Naive thymus-derived CD4-positive, alpha-beta T cell (primary cell): ENCODE measurements around the gene FAM184B. TPM values are rescaled to one million over a fixed set of nuclear protein-coding genes. Genes with fewer than 3 reads are reported as not detected.
A peak's percentile ranks its signal among the peaks of the same experiment; 100 is the strongest.

Experiments
- ATAC-seq: fragments of 150-1000 bp; cut with Tn5 transposase; 2 replicates; pipeline ENCODE4 v1.10.0; 2021; ENCODE audit warnings: mild to moderate bottlenecking, moderate library complexity
- CTCF ChIA-PET: fragments of 350-600 bp; sonication (Branson Sonifier 250); formaldehyde crosslinking; loops from one replicate; lab custom pipeline; 2021; ENCODE audit warnings: antibody characterized with exemption; lab: Charles Lee
- POLR2A ChIA-PET: fragments of 350-600 bp; sonication (Branson Sonifier 250); formaldehyde crosslinking; loops from one replicate; lab custom pipeline; 2021; ENCODE audit warnings: antibody characterized with exemption, inconsistent platforms; lab: Charles Lee
- DNase-seq, 9 donors: peaks; one replicate each; pipeline versions ENCODE4 v3.0.0 to v3.0.0-alpha.2; 2020 to 2022; ENCODE audit warnings: mixed read lengths in 1 of 9
- H3K27ac ChIP-seq: one replicate; pipeline ENCODE4 v1.7.0; 2013; ENCODE audit warnings: mild to moderate bottlenecking, low read depth, low read length, moderate library complexity
- H3K27me3 ChIP-seq, 2 donors: one replicate each; pipeline ENCODE4 v1.7.0; 2013; ENCODE audit warnings: low read length in 2 of 2, mild to moderate bottlenecking in 2 of 2, moderate library complexity in 2 of 2; ENCODE audit not compliant: control insufficient read depth in 2 of 2, insufficient read depth in 2 of 2
- H3K36me3 ChIP-seq, 3 experiments: 1 replicate in 2 of 3; 2 replicates in 1 of 3; pipeline ENCODE4 v1.7.0; 2013; ENCODE audit warnings: low read length in 3 of 3, mild to moderate bottlenecking in 3 of 3, moderate library complexity in 1 of 3; ENCODE audit not compliant: insufficient read depth in 3 of 3, control insufficient read depth in 2 of 3
- H3K4me1 ChIP-seq, 2 donors: one replicate each; pipeline ENCODE4 v1.7.0; 2013; ENCODE audit warnings: low read length in 2 of 2, mild to moderate bottlenecking in 2 of 2, moderate library complexity in 1 of 2; ENCODE audit not compliant: control insufficient read depth in 2 of 2, insufficient read depth in 2 of 2
- H3K4me3 ChIP-seq: 2 replicates; pipeline ENCODE4 v1.7.0; 2013; ENCODE audit warnings: mild to moderate bottlenecking, low read length
- H3K9me3 ChIP-seq, 3 experiments: 1 replicate in 2 of 3; 2 replicates in 1 of 3; pipeline ENCODE4 v1.7.0; 2013; ENCODE audit warnings: low read length in 3 of 3; ENCODE audit not compliant: control insufficient read depth in 2 of 3
- H3K27ac Mint-ChIP-seq, 9 donors: one replicate each; pipeline ENCODE4 v1.8.0; 2020 to 2022; ENCODE audit warnings: mixed read lengths in 9 of 9, mild to moderate bottlenecking in 8 of 9, moderate library complexity in 5 of 9, inconsistent platforms in 2 of 9
- H3K27me3 Mint-ChIP-seq, 5 donors: one replicate each; pipeline ENCODE4 v1.8.0; 2021 to 2022; ENCODE audit warnings: mixed read lengths in 5 of 5, mild to moderate bottlenecking in 1 of 5
- H3K36me3 Mint-ChIP-seq, 5 donors: one replicate each; pipeline ENCODE4 v1.8.0; 2020 to 2022; ENCODE audit warnings: mixed read lengths in 5 of 5, mild to moderate bottlenecking in 3 of 5, inconsistent platforms in 1 of 5
- H3K4me1 Mint-ChIP-seq, 7 donors: one replicate each; pipeline ENCODE4 v1.8.0; 2020 to 2022; ENCODE audit warnings: mixed read lengths in 7 of 7, mild to moderate bottlenecking in 3 of 7, inconsistent platforms in 1 of 7
- H3K4me3 Mint-ChIP-seq, 10 donors: one replicate each; pipeline ENCODE4 v1.8.0; 2020 to 2022; ENCODE audit warnings: mild to moderate bottlenecking in 10 of 10, mixed read lengths in 10 of 10, moderate library complexity in 6 of 10, inconsistent platforms in 2 of 10
- H3K9me3 Mint-ChIP-seq, 11 donors: one replicate each; pipeline ENCODE4 v1.8.0; 2020 to 2022; ENCODE audit warnings: mixed read lengths in 11 of 11, mild to moderate bottlenecking in 4 of 11, inconsistent platforms in 1 of 11, moderate library complexity in 1 of 11
- intact Hi-C, 2 donors: fragments of 100-400 bp; cut with micrococcal nuclease; formaldehyde crosslinking; loops; one replicate each; pipeline ENCODE4 v1.15.1; 2023
- polyA plus RNA-seq, 2 donors: library from polyadenylated mRNA; unstranded; fragments of 300-500 nt; fragmentation: Illumina TruSeq; gene quantifications; one replicate each; pipeline ENCODE4 v1.2.3, GENCODE V29; 2021
- total RNA-seq, 6 experiments: library from RNA in 5 of 6; stranded (reverse) in 5 of 6; gene quantifications; 1 replicate in 5 of 6; 2 replicates in 1 of 6; pipeline ENCODE4 v1.2.3 and lab custom pipeline; 2021 to 2026

Gene FAM184B
- total and polyA plus RNA-seq, 7 experiments from 2014 or later, result 0.08 TPM; not detected in 6

GRCh38 chr4:17807446-17807845 lies 26.0 kb upstream of the FAM184B start:
- no peak for ATAC-seq
- intact Hi-C loops, result loop anchor here (5.0 kb wide), 1 partner anchor 170 kb away; no protein-coding TSS in a partner anchor
- Mint-ChIP-seq H3K4me3 (peak overlapping the region; percentile 39 to 100 (median 95)), H3K27me3 (no peaks in the 10 kb centered on the region), H3K27ac (peak overlapping the region in 4 of 9 donors; percentile 50 to 95 (median 71)), H3K4me1 (peaks cover 50 to 83% (median 70%) of the 10 kb centered on the region in 7 donors), H3K36me3 (peaks cover 5 to 33% (median 17%) of the 10 kb centered on the region in 5 donors), H3K9me3 (peaks cover 0 to 2% (median 0%) of the 10 kb centered on the region in 11 donors)
- Histone ChIP-seq H3K27ac (no peak overlapping the region), H3K4me1 (peaks cover 16 to 30% of the 10 kb centered on the region in 2 donors), H3K27me3 (no peaks in the 10 kb centered on the region), H3K36me3 (peaks cover 12 to 34% (median 22%) of the 10 kb centered on the region in 3 experiments), H3K4me3 (peak overlapping the region; percentile 30), H3K9me3 (no peaks in the 10 kb centered on the region)
- ChIA-PET POLR2A (no interaction called here), CTCF (interaction anchor here (1.0 to 1.9 kb wide), 4 partner anchors 8 to 259 kb away, joined by 3 to 11 read pairs (median 4); no protein-coding TSS in a partner anchor)
- no peak for DNase-seq

- Mint-ChIP-seq H3K27ac (peak overlapping the region in 4 of 9 donors; percentile 30 to 59 (median 47)), H3K36me3 (peaks cover 5 to 34% (median 19%) of the 10 kb centered on the region in 5 donors), H3K4me3 (peak overlapping the region in 8 of 10 donors; percentile 7 to 94 (median 33)), H3K27me3 (no peaks in the 10 kb centered on the region), H3K4me1 (peaks cover 43 to 86% (median 70%) of the 10 kb centered on the region in 7 donors), H3K9me3 (peaks cover 0 to 1% (median 0%) of the 10 kb centered on the region in 11 donors)
- no peak overlapping the region for H3K4me3 ChIP-seq
- ATAC-seq, result no peak
- no peaks in the 10 kb centered on the region for H3K9me3 ChIP-seq
- intact Hi-C loops, result loop anchor here (5.0 kb wide), 1 partner anchor 168 kb away; no protein-coding TSS in a partner anchor
- peaks cover 12 to 39% (median 22%) of the 10 kb centered on the region in 3 experiments for H3K36me3 ChIP-seq
- CTCF ChIA-PET, result interaction anchor here (0.6 to 1.1 kb wide), 3 partner anchors 11 to 256 kb away, joined by 3 to 4 read pairs (median 3); partner anchors contain the start of gene MED28
- H3K27ac ChIP-seq, result no peak overlapping the region
- H3K27me3 ChIP-seq, result no peaks in the 10 kb centered on the region
- DNase-seq, result no peak
- peaks cover 16 to 30% of the 10 kb centered on the region in 2 donors for H3K4me1 ChIP-seq
- POLR2A ChIA-PET, result no interaction called here
These were observed 24.2 kb upstream of the FAM184B start for GRCh38 chr4:17805580-17806155.

GRCh38 chr4:17797808-17798207 lies 16.4 kb upstream of the FAM184B start:
- peaks cover 0 to 34% (median 12%) of the 10 kb centered on the region in 5 donors for H3K36me3 Mint-ChIP-seq

GRCh38 chr4:17794730-17795129 lies 13.3 kb upstream of the FAM184B start:
- POLR2A ChIA-PET, result no interaction called here

More at GRCh38 chr4:17797808-17798207, 16.4 kb upstream of the FAM184B start:
- Histone ChIP-seq H3K9me3 (no peaks in the 10 kb centered on the region), H3K4me1 (no peaks in the 10 kb centered on the region), H3K27me3 (no peaks in the 10 kb centered on the region), H3K27ac (no peak overlapping the region), H3K4me3 (no peak overlapping the region), H3K36me3 (peaks cover 0 to 11% (median 0%) of the 10 kb centered on the region in 3 experiments)
- H3K4me3 Mint-ChIP-seq, result no peak overlapping the region
- peak overlapping the region in 3 of 9 donors; percentile 6 to 54 (median 36) for H3K27ac Mint-ChIP-seq
- CTCF ChIA-PET, result interaction anchor here (1.3 to 1.6 kb wide), 2 partner anchors 10 to 19 kb away, joined by 4 to 6 read pairs; no protein-coding TSS in a partner anchor
- intact Hi-C loops, result no loop called here
- ATAC-seq, result no peak
- H3K27me3 Mint-ChIP-seq, result no peaks in the 10 kb centered on the region
- no peaks in the 10 kb centered on the region for H3K9me3 Mint-ChIP-seq
- no peak for DNase-seq
- H3K4me1 Mint-ChIP-seq, result peaks cover 2 to 22% (median 14%) of the 10 kb centered on the region in 7 donors
- POLR2A ChIA-PET, result no interaction called here

GRCh38 chr4:17788956-17789355 lies 7.5 kb upstream of the FAM184B start:
- Histone ChIP-seq H3K9me3 (no peaks in the 10 kb centered on the region), H3K4me3 (no peak overlapping the region), H3K27me3 (no peaks in the 10 kb centered on the region), H3K27ac (no peak overlapping the region), H3K4me1 (no peaks in the 10 kb centered on the region), H3K36me3 (no peaks in the 10 kb centered on the region)
- POLR2A ChIA-PET, result no interaction called here
- Mint-ChIP-seq H3K27ac (no peak overlapping the region), H3K27me3 (peaks cover 0 to 5% (median 0%) of the 10 kb centered on the region in 5 donors), H3K36me3 (peaks cover 0 to 42% (median 20%) of the 10 kb centered on the region in 5 donors), H3K4me3 (no peak overlapping the region), H3K9me3 (no peaks in the 10 kb centered on the region), H3K4me1 (peaks cover 4 to 10% (median 6%) of the 10 kb centered on the region in 7 donors)
- CTCF ChIA-PET, result no interaction called here
- ATAC-seq (no peak), DNase-seq (no peak)
- intact Hi-C loops, result no loop called here

More at GRCh38 chr4:17794730-17795129, 13.3 kb upstream of the FAM184B start:
- Histone ChIP-seq H3K27ac (no peak overlapping the region), H3K4me1 (no peaks in the 10 kb centered on the region), H3K4me3 (no peak overlapping the region), H3K9me3 (no peaks in the 10 kb centered on the region), H3K27me3 (no peaks in the 10 kb centered on the region), H3K36me3 (no peaks in the 10 kb centered on the region)
- Mint-ChIP-seq H3K9me3 (no peaks in the 10 kb centered on the region), H3K4me1 (peaks cover 0 to 9% (median 0%) of the 10 kb centered on the region in 7 donors), H3K36me3 (peaks cover 0 to 41% (median 27%) of the 10 kb centered on the region in 5 donors), H3K4me3 (no peak overlapping the region), H3K27ac (no peak overlapping the region), H3K27me3 (no peaks in the 10 kb centered on the region)
- DNase-seq (no peak), ATAC-seq (no peak)
- CTCF ChIA-PET, result interaction anchor here (0.6 to 1.3 kb wide), 3 partner anchors 14 to 22 kb away, joined by 3 read pairs; no protein-coding TSS in a partner anchor
- intact Hi-C loops, result no loop called here

- Mint-ChIP-seq H3K4me1 (peaks cover 5 to 10% (median 6%) of the 10 kb centered on the region in 7 donors), H3K36me3 (peaks cover 0 to 32% (median 17%) of the 10 kb centered on the region in 5 donors), H3K27ac (no peak overlapping the region), H3K27me3 (peaks cover under 1 to 9% (median 6%) of the 10 kb centered on the region in 5 donors), H3K9me3 (no peaks in the 10 kb centered on the region), H3K4me3 (no peak overlapping the region)
- CTCF ChIA-PET, result no interaction called here
- DNase-seq, result no peak
- intact Hi-C loops, result no loop called here
- no peak overlapping the region for H3K27ac ChIP-seq
- POLR2A ChIA-PET, result interaction anchor here (0.6 kb wide), 2 partner anchors 116 to 867 kb away, joined by 4 to 6 read pairs; no protein-coding TSS in a partner anchor
- H3K4me3 ChIP-seq, result no peak overlapping the region
- ATAC-seq, result no peak
- no peaks in the 10 kb centered on the region for H3K9me3 ChIP-seq
- no peaks in the 10 kb centered on the region for H3K4me1 ChIP-seq
- H3K36me3 ChIP-seq, result no peaks in the 10 kb centered on the region
- H3K27me3 ChIP-seq, result no peaks in the 10 kb centered on the region
These were observed 5.9 kb upstream of the FAM184B start for GRCh38 chr4:17787315-17787714.
